Muscle of arm (tissue), 12 donors: Measurements from ENCODE around the gene STUM. TPM values are rescaled to one million over a fixed set of nuclear protein-coding genes. Genes with fewer than 3 reads are reported as not detected.
A peak's percentile ranks its signal among the peaks of the same experiment; 100 is the strongest.

Source experiments
- DNase-seq: peaks from one replicate; pipeline ENCODE4 v3.0.0-alpha.2; 2013
- polyA plus RNA-seq, 12 donors: library from polyadenylated mRNA; unstranded; fragments of 120-200 nt; gene quantifications; one replicate each; pipeline ENCODE4 v1.2.1, GENCODE V29; 2013; ENCODE audit not compliant: insufficient read length in 12 of 12

STUM gene
- polyA plus RNA-seq, 12 donors, result 6.2 to 19.8 (median 12.9) TPM; not detected in 1

DNA sequence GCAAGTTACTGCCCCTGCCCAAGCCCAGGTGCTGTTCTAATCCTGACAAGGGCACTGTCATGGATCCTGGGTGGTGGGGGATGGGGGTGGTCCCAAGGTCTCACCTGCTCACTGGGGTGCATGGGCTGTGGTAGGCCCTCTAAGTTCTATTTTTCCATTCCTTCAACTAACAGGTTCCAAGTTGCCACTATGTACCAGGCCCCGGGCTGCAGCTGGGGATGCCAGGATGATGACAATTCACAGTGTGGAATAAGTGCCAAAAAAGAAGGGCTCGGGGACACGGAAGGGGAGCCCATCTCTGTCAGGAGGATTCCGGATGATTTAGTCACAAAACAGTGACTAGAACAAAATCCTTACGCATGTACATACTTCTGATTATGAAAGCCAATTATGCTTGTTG lies 76.0 kb downstream of the STUM start:
- no peak for DNase-seq

DNA sequence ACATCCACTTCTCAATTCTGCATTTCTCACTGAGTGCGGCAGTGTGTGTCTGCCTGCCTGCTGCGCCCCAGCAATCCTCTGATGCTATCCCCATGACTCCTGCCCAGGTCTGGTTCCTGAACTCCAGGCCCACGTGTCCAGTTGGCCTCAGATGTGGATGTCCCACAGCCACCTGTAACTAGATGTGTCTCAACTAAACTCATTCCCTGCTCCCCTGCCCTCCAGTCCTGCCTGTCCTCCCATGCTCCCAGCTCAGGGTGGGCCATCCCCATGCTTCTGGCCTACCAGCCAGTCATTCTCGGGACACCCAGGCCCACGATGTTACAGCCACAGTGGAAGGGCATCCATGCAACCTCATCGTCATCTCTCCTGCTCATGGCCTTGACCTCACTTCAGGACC lies 76.8 kb downstream of the STUM start:
- no peak for DNase-seq

DNA sequence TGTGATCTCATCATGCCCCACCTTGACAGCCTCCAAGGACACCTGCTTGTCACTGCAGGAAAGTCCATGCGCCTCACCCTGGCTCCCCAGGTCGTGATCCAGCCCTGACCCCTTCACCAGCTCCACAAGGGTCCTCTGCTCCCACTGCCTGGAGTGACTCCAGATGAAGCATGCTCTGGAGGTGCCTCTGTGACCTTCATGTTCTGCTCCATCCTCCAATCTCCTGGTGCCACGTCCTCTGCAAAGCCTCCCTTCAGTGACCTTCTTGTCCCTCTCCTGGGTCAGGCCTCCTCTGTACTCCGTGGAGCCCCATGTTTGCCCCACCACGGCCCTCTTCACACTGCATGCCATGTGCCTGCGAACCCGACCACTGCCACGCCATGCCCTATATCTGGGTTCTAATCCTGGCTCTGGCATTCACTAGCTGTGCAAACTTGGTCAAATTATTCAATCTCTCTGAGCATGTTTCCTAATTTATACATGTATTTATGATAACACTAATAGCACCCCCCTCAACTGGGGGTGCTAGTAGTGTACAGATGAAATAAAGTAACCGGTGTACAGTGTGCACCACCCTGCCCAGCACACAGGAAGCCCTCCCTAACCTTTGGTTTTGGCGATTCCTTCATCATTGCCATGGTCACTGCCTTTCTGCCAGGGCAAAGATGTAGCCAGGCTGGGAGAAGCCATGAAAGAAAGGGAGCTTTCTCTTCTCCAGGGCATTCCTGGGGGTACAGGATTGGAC lies 77.4 kb downstream of the STUM start:
- DNase-seq, result no peak

DNA sequence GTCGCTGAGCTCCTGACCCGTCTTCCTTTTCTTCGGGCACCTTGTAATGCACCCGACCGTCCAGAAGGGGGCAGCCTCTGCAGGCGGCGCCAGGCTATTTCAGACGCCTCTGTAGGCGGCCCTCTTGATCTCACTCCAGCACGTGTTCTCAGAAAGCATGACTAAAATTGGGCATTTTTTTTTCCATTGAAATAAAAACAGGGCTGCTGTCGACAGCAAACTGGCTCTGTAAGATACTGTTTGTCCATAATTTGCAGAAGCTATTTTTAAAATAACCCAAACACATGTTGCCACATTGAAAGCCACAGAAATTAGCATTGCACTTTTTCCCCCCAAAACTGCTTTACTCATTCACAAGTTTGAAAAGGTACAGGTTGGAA lies 78.0 kb downstream of the STUM start:
- DNase-seq, result peak; percentile 72

DNA sequence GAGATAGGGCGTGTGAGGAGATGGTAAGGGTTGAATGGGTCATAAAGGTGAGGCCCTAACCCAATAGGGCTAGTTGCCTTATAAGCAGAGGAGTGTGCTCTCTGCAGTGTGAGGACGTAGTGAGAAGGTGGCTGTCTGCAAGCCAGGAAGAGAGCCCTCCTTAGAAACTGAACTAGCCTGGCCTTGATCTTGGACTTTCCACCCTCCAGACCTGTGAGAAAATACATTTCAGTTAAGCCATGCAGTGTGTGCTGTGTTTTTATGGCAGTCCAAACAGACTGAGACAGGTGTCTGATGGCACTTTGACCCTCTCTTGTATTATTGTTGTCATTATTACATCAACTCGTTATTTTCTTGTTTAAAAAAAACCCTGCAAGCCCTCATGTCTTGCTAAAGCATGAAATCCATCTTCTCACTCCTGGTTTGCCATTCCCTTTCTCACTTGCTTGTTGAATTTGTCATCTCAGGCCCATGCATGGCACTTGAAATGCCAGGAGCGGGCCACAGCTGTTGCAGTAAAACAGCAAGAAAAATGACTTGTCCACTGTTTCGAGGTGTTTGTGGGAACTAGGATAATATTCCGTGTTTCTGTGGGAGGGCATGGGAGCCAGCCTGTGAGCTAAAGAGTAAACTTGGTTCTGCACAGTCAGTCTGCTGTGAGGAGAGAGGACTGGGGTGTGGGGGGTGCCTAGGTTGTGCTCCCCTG lies 78.6 kb downstream of the STUM start:
- DNase-seq, result no peak

- DNase-seq, result no peak
Measured at GRCh38 chr1:226627924-226628611, 79.5 kb downstream of the STUM start.

DNA sequence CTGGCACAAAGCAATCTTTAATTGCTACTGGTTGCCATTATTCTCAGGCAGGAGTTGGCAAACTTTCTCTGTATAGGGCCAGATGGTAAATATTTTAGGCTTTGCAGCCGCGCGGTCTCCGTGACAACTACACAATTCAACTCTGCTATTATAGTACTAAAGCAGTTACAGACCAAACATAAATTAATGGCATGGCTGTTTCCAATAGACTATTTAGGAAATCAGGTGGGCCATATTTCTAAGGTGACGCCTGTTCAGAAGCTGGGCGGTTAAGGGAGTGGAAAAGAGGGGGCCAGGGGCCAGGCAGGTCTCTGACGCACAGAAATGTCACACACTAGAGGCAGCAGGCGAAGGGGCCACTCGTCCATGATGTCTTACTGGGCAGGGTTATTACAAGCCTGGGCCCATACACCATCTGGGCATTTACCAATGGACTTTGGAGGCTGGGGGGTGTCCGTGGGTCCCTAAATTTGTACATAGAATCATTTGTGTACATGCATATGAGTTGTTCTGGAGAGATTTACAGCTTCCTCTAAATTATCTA lies 80.1 kb downstream of the STUM start:
- no peak for DNase-seq

- DNase-seq, result no peak
Measured at GRCh38 chr1:226629210-226629895, 80.8 kb downstream of the STUM start.

DNA sequence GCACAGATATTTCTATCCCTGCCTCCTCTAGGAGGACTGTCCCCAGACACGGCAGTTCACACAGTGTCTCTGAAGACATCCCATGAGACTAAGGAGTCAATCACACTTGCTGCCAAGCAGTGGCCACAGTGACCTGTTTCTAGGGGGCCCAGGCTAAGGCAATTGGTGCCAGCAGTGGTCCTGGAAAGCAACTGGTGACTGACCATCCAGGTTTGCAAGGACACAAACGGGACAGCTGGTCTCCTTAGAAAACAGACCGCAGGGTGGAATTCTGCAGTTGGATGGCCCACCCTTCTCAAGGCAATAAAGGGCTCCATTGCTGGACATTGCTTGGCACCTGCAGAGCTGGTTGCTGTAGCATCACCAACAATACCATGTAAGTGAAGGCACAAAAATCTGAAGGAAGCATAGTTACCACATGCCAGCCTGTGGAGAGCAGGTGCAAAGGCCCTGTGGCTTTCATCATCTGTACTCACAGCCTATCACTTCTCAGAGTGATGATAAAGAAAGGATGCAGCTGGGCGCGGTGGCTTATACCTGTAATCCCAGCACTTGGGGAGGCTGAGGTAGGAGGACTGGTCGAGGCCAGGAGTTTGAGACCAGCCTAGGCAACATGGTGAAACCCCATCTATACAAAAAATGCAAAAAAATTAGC lies 81.5 kb downstream of the STUM start:
- DNase-seq, result no peak

GRCh38 chr1:226630592-226630991 lies 82.0 kb downstream of the STUM start:
- no peak for DNase-seq

DNA sequence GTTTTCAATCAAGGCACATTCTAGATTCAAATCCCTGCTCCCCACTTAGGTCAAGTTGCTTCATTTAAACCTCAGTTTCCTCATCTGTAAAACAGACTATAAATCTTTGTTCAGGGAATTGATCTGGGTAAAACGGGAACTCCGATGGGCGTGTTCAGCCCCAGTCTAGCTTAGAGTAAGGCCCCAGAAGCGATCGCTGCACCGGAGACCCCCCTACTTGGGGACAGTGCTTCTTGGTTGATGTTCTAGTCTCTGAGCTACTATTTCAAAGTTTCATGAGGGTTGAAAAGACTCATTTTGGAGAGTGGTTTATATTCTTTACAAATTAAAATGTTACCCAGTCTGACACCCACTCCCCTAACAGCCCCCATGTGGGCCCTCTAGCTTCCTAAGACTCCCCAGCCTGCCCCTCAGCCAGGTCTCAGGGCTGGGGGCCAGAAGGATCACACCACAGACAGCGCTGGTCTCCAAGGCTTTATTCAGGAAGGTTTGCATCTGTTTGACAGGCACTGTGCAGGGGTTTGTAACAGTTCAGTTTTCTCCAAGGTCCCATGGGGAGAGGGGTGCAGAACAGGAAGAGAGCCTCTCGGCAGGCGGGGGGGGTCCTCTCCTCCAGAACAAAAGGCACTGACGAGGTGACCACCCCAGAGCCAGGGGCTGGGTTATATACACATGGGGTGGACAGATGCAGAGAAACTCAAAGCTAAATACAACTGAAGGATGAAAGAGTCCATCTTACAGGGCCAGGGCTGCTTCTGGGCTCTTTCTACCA lies 82.9 kb downstream of the STUM start:
- no peak for DNase-seq

GRCh38 chr1:226632169-226632879 lies 83.8 kb downstream of the STUM start:
- DNase-seq, result no peak

DNA sequence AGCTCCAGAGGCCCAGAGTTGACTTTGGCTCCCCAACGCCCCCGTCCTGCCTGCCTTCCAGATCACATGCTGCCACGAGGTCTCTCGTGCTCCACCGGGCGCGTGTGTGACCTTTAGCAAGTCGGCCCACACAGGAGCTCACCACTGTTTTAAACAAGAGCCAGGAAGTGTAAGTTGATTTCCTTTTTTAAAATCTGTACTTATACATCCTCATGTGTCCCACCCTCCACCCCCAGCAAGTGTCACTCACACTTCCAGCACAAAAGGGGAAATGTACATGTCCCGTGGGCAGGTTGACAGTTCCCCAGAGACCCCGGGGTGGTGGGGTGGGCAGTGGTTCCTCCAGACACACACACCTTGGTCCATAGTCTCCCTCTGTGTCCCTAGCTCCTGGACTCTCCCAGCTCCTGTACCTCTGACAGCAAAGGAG lies 84.4 kb downstream of the STUM start:
- DNase-seq, result no peak

DNA sequence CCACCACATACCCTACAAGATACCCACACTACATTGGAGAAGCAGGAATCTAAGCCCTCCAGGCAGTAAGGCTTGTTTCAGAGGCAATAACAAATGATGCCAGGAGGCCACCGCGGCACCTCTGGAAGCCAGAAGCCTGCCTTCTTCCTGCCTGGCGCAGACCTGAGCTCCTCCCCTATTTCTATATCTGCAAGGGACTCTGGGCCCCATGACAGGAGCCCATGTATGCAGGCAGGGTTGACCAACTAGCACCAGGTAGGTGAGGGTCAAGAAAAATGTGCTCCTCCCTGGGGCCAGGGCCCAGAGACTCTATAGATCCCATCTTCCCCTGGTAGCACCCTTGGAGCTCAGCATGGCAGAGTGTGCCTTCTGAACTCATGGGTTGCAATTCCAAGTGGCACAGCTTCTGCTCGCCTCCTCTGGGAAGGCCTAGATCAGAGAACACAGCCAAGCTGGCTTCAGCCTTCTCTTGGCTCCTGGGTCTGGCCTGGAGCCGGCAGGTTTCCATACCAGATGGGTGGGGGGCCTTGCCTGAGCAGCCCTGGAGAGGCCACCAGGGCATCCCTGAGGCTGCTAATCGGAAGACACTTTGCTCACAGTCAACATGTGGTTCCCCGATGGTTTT lies 85.1 kb downstream of the STUM start:
- DNase-seq, result no peak

DNA sequence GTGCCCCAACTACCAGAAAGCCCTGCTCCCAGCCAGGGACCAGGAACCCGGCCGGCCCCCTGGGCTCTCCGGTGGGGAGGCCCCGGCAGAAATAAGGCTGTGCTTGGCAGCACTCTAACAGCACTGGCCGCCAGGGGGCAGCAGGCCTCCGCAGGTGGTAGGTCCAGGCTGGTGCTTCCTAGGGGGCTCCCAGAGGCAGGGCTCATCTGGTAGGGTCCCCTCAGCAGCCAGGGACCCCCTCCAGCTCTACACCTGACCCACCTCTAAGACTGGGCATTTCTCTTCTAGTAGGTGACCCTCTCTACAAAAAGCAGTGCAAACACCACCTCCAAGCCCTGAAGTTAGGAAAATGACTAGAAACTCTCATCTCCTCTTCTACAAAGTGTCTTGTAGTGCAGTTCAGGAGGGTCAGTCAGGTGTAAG lies 85.6 kb downstream of the STUM start:
- peak; percentile 81 for DNase-seq

DNA sequence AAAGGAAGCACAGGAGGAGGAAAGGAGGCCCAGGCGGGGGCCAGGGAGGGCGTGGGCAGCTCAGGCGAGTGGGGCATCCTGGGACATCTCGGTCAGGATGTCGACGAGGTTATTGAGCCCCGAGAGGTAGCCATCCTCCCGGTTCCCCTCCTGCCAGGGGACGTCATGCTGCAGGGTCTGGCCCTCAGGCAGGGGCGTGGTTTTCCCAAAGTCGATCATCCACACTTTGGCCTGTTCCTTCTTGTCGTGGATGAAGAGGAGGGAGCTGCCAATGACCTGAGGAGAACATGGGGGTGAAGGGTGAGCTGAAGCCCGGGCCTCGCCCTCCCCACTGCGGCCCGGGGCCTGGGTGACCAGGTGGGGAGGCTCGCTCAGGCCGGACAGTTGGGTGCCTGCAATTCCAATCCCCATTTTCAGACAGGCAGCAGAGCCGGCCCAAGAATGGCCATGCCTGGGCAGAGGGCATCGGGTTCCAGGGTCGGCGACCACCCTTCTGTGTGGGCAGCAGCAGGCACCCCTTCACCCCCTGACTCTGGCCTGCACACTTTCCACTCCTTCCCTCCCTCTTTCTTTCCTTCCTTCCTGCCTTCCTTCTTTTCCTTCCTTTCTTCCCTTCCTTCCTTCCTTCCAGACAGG lies 86.2 kb downstream of the STUM start:
- DNase-seq, result no peak

DNA sequence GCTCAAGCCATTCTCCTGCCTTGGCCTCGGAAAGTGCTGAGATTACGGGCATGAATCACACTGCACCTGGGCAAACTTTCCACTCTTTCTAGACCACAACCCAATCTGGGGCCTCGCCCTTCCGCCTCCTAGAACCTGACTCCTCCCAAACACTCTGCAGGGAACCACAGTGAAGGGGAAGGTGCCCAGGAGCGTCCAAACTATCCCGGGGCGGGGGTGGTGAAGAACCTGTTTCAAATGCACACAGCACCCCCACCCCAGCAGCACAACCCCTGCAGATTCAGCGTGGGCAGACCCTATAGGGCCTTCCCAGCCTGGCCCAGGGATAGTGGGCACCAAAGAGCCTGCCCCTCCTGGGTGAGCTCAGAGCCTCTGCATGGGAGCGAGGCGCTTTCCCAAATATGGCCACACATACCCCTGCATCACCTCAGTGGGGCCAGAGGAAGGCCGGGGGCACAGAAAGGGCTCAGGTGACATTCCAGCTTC lies 86.9 kb downstream of the STUM start:
- no peak for DNase-seq

GRCh38 chr1:226636847-226637096 lies 88.2 kb downstream of the STUM start:
- DNase-seq, result no peak
